Measurements from ENCODE around the gene GJB2.

- no peak for TF ChIP-seq EZH2phosphoT487 (IDR thresholded peaks at IDR 0.05; ENCODE audit: insufficient read depth, low read depth)
- TF ChIP-seq EZH2 (IDR thresholded peaks at IDR 0.05; ENCODE audit: insufficient read depth, poor library complexity, severe bottlenecking): peak; percentile 66
Measured at GRCh38 chr13:20232556-20233277, 40.0 kb upstream of the GJB2 start.

All from GM23248 (cell line).